HCT116 (cell line): ENCODE results near the gene ADAT3. TPM values are rescaled to one million over a fixed set of nuclear protein-coding genes. Genes with fewer than 3 reads are reported as not detected.

ENCODE experiments used
- ATAC-seq: fragments of 200-7000 bp; cut with Tn5 transposase; 2 replicates; pipeline ENCODE4 v1.9.1; 2020; ENCODE audit warnings: mild to moderate bottlenecking, moderate library complexity
- BruUV-seq: library from RNA; stranded (reverse); fragments of 400-500 nt; replicated peaks from 2 replicates; lab custom pipeline; 2021; lab: Mats Ljungman, UMichigan
- CTCF ChIA-PET: fragments of 300-600 bp; sonication (Branson Sonifier 250); formaldehyde crosslinking; loops from one replicate; lab custom pipeline; 2021; ENCODE audit warnings: antibody characterized with exemption; lab: Charles Lee
- POLR2A ChIA-PET: fragments of 300-600, 350-600 bp; sonication (Branson Sonifier 250); formaldehyde crosslinking; loops from one replicate; lab custom pipeline; 2021; ENCODE audit warnings: antibody characterized with exemption; lab: Charles Lee
- RAD21 ChIA-PET, 2 experiments: fragments of 300-600 bp; sonication (Branson Sonifier 250); formaldehyde crosslinking; loops; one replicate each; lab custom pipeline; 2023; ENCODE audit warnings: low total read pairs in 2 of 2; ENCODE audit not compliant: uncharacterized antibody in 2 of 2, unreplicated experiment in 2 of 2, low non-redundant PET in 1 of 2; lab: Charles Lee
- DNase-seq: peaks from one replicate; pipeline ENCODE4 v3.0.0-alpha.2; 2010; ENCODE audit warnings: low read depth, low spot score
- H2AFZ ChIP-seq: fragments of 200-600 bp; shearing (Covaris generic), sonication (generic); 2 replicates; pipeline ENCODE4 v1.6.1; 2017; ENCODE audit warnings: low read depth, mixed run types, mixed read lengths, antibody characterized with exemption, low read length; ENCODE audit not compliant: poor library complexity, severe bottlenecking
- H3K27ac ChIP-seq: 2 replicates; pipeline ENCODE4 v1.5.1; 2012; ENCODE audit warnings: low read depth, low read length
- H3K27me3 ChIP-seq: fragments of 200-600 bp; sonication (generic); 2 replicates; pipeline ENCODE4 v1.6.1; 2016; ENCODE audit warnings: mixed run types, low read length, mixed read lengths; ENCODE audit not compliant: insufficient read depth
- H3K36me3 ChIP-seq, 2 experiments: fragments of 200-500 bp in 1 of 2; fragments of 200-600 bp in 1 of 2; sonication (Bioruptor generic) in 1 of 2; sonication (generic) in 1 of 2; 2 replicates each; pipeline versions ENCODE4 v1.5.1 to v1.6.1; 2014 to 2016; ENCODE audit warnings: low read length in 2 of 2, inconsistent platforms in 1 of 2, mixed read lengths in 1 of 2, mixed run types in 1 of 2; ENCODE audit not compliant: insufficient read depth in 2 of 2, control insufficient read depth in 1 of 2
- H3K4me1 ChIP-seq, 2 experiments: fragments of 200-600 bp in 1 of 2; sonication (generic) in 1 of 2; 2 replicates each; pipeline versions ENCODE4 v1.5.1 to v1.6.1; 2012 to 2017; ENCODE audit warnings: low read length in 2 of 2, inconsistent platforms in 1 of 2, mild to moderate bottlenecking in 1 of 2, mixed read lengths in 1 of 2, mixed run types in 1 of 2, moderate library complexity in 1 of 2; ENCODE audit not compliant: insufficient read depth in 2 of 2, control insufficient read depth in 1 of 2
- H3K4me2 ChIP-seq: fragments of 200-600 bp; sonication (generic); 2 replicates; pipeline ENCODE4 v1.6.1; 2017; ENCODE audit warnings: mixed run types, low read length, mixed read lengths
- H3K4me3 ChIP-seq, 2 experiments: fragments of 200-600 bp in 1 of 2; sonication (generic) in 1 of 2; replicated peaks in 1 of 2; 2 replicates each; pipeline ENCODE4 v1.5.1; 2011 to 2016; ENCODE audit warnings: low read length in 2 of 2, control low read depth in 1 of 2, low read depth in 1 of 2, mild to moderate bottlenecking in 1 of 2, mixed read lengths in 1 of 2, mixed run types in 1 of 2
- H3K79me2 ChIP-seq: fragments of 200-600 bp; sonication (generic); 2 replicates; pipeline ENCODE4 v1.6.1; 2017; ENCODE audit warnings: mild to moderate bottlenecking, mixed run types, low read length, moderate library complexity, mixed read lengths; ENCODE audit not compliant: insufficient read depth
- H3K9ac ChIP-seq: fragments of 200-600 bp; sonication (generic); 2 replicates; pipeline ENCODE4 v1.6.1; 2016; ENCODE audit warnings: low read length, mixed read lengths
- H3K9me2 ChIP-seq: fragments of 200-600 bp; sonication (generic), shearing (Covaris generic); 2 replicates; pipeline ENCODE4 v1.6.1; 2017; ENCODE audit warnings: mixed run types, mild to moderate bottlenecking, moderate library complexity; ENCODE audit not compliant: insufficient read depth
- H3K9me3 ChIP-seq, 2 experiments: fragments of 200-500 bp in 1 of 2; fragments of 200-600 bp in 1 of 2; sonication (Bioruptor generic) in 1 of 2; sonication (generic) in 1 of 2; 2 replicates each; pipeline ENCODE4 v1.6.1; 2014 to 2017; ENCODE audit warnings: low read length in 2 of 2, mixed read lengths in 2 of 2, inconsistent platforms in 1 of 2, low read depth in 1 of 2, mild to moderate bottlenecking in 1 of 2, mixed run types in 1 of 2, moderate library complexity in 1 of 2; ENCODE audit not compliant: control insufficient read depth in 1 of 2, insufficient read depth in 1 of 2
- H4K20me1 ChIP-seq: fragments of 200-600 bp; sonication (generic), shearing (Covaris generic); 2 replicates; pipeline ENCODE4 v1.6.1; 2017; ENCODE audit warnings: mixed run types, mild to moderate bottlenecking, moderate library complexity; ENCODE audit not compliant: insufficient read depth
- ATF3 ChIP-seq: IDR thresholded peaks from 2 replicates; pipeline ENCODE4 v1.6.1; 2012
- CEBPB ChIP-seq: IDR thresholded peaks from 2 replicates; pipeline ENCODE4 v1.6.1; 2012; ENCODE audit warnings: low read depth
- CTCF ChIP-seq, 3 experiments: fragments of 200-600 bp in 1 of 3; sonication (generic) in 1 of 3; IDR thresholded peaks in 2 of 3; conservative IDR thresholded peaks in 1 of 3; 2 replicates each; pipeline ENCODE4 v1.5.1; 2012 to 2017; ENCODE audit warnings: low read depth in 2 of 3, low read length in 2 of 3, antibody characterized with exemption in 1 of 3, borderline replicate concordance in 1 of 3, control low read depth in 1 of 3, mild to moderate bottlenecking in 1 of 3, mixed read lengths in 1 of 3, mixed run types in 1 of 3, moderate library complexity in 1 of 3; ENCODE audit not compliant: insufficient read depth in 1 of 3
- ELF1 ChIP-seq: IDR thresholded peaks from 2 replicates; pipeline ENCODE4 v1.6.1; 2012; ENCODE audit warnings: low read depth, borderline replicate concordance
- MAX ChIP-seq: IDR thresholded peaks from 2 replicates; pipeline ENCODE4 v1.6.1; 2012
- POLR2AphosphoS5 ChIP-seq: IDR thresholded peaks from 2 replicates; pipeline ENCODE4 v1.6.1; 2011; ENCODE audit warnings: mild to moderate bottlenecking, low read depth, low read length, moderate library complexity
- SP1 ChIP-seq: IDR thresholded peaks from 2 replicates; pipeline ENCODE4 v1.6.1; 2012; ENCODE audit warnings: low read depth
- SRF ChIP-seq: IDR thresholded peaks from 2 replicates; pipeline ENCODE4 v1.6.1; 2012; ENCODE audit warnings: low read depth
- TCF7L2 ChIP-seq: IDR thresholded peaks from 2 replicates; pipeline ENCODE4 v1.7.0; 2011; ENCODE audit warnings: borderline replicate concordance, inconsistent platforms; ENCODE audit not compliant: insufficient read depth, insufficient read length; ENCODE audit errors: extremely low read depth
- YY1 ChIP-seq: IDR thresholded peaks from 2 replicates; pipeline ENCODE4 v1.6.1; 2011; ENCODE audit warnings: low read length, low read depth, moderate library complexity, mild to moderate bottlenecking; ENCODE audit not compliant: insufficient replicate concordance; ENCODE audit errors: extremely low read depth
- ZFX ChIP-seq: fragments of 450-650 bp; IDR thresholded peaks from 2 replicates; pipeline ENCODE4 v1.6.1; 2017
- ZNF274 ChIP-seq: fragments of 200-500 bp; sonication (Bioruptor generic); IDR thresholded peaks from 2 replicates; pipeline ENCODE4 v1.6.1; 2014; ENCODE audit warnings: mild to moderate bottlenecking, low read depth, low read length, inconsistent platforms
- intact Hi-C: fragments of 100-400 bp; cut with micrococcal nuclease; formaldehyde crosslinking; loops from 2 replicates; pipeline ENCODE4 v1.10.0; 2022
- total RNA-seq: library from RNA; stranded (reverse); gene quantifications from one replicate; pipeline ENCODE4 v1.2.1, GENCODE V29; 2021; ENCODE audit not compliant: unreplicated experiment

Gene ADAT3
- total RNA-seq, 1 experiment from 2014 or later = 15.9 TPM

- Histone ChIP-seq H3K27me3 (no peaks in the 10 kb centered on the region), H3K36me3 (0 out of 4 replicates have a peak, but pooled peaks cover 0 to 4% of the 10 kb centered on the region in 2 experiments), H3K9me2 (no peaks in the 10 kb centered on the region), H4K20me1 (no peaks in the 10 kb centered on the region; the same call in 1 of the 2 replicates), H3K9me3 (no peaks in the 10 kb centered on the region), H3K4me1 (peaks cover 29 to 50% of the 10 kb centered on the region in 2 experiments), H3K4me3 (peak overlapping the region; percentile 66 to 70), H2AFZ (no peak overlapping the region), H3K27ac (peak overlapping the region; percentile 99), H3K4me2 (peak overlapping the region; percentile 97), H3K9ac (peak overlapping the region; percentile 98), H3K79me2 (peaks cover 30% of the 10 kb centered on the region)
- ChIA-PET CTCF (interaction anchor here (0.7 to 1.6 kb wide), 7 partner anchors 10 to 96 kb away, joined by 3 to 12 read pairs (median 4); partner anchors contain the start of genes ABHD17A, ADAT3 and SCAMP4), RAD21 (interaction anchor here in 1 of 2 experiments (0.6 kb wide), 1 partner anchor 10 kb away, joined by 5 read pairs; no protein-coding TSS in a partner anchor), POLR2A (interaction anchor here (0.6 to 1.4 kb wide), 5 partner anchors 10 to 403 kb away, joined by 3 to 10 read pairs (median 4); partner anchors contain the start of genes ADAT3 and SCAMP4)
- intact Hi-C loops = no loop called here
- TF ChIP-seq YY1 = no peak
- no peak for TF ChIP-seq SP1
- TF ChIP-seq POLR2AphosphoS5 = peak; percentile 34
- no peak for TF ChIP-seq ELF1
- TF ChIP-seq TCF7L2 = peak; percentile 14
- TF ChIP-seq MAX = no peak
- TF ChIP-seq CEBPB = no peak
- TF ChIP-seq ZFX = 0 out of 2 replicates have a peak, but pooled peaks have one; percentile 50
- TF ChIP-seq SRF = no peak
- TF ChIP-seq ATF3 = no peak
- peak in 2 of 3 experiments; percentile 57 to 70; a peak in 4 of 6 replicates for TF ChIP-seq CTCF (IDR thresholded peaks at IDR 0.05 in 2 of 3, conservative IDR thresholded peaks at IDR 0.05 in 1 of 3; ENCODE audit: borderline replicate concordance in 1 of 3, insufficient read depth in 1 of 3, low read depth in 2 of 3, low read length in 2 of 3)
- TF ChIP-seq ZNF274 = no peak
- BruUV-seq = TSS peak; percentile 74
- peak; percentile 57 for ATAC-seq
- no peak for DNase-seq
Observed at GRCh38 chr19:1864480-1865171, 40.6 kb upstream of the ADAT3 start.
